Left lobe of liver (tissue), 2 donors: ENCODE measurements around the gene SMIM21. TPM values are rescaled to one million over a fixed set of nuclear protein-coding genes. Genes with fewer than 3 reads are reported as not detected.

Source experiments
- ATAC-seq: fragments of 200-7000 bp; cut with Tn5 transposase; one replicate; pipeline ENCODE4 v1.9.1; 2020; ENCODE audit warnings: mild to moderate bottlenecking, moderate library complexity
- DNase-seq: peaks from one replicate; pipeline ENCODE4 v3.0.0-alpha.2; 2020; ENCODE audit warnings: low spot score
- total RNA-seq: library from RNA; stranded (reverse); gene quantifications from one replicate; pipeline ENCODE4 v1.2.1, GENCODE V29; 2021
- donor health status: DM: no; HTN: no; CAD: no; lungs with moderate emphysema.
- donor health status: DM: no; HTN: yes; CAD: no.

The SMIM21 gene
- total RNA-seq, 1 donor from 2014 or later = not detected

GRCh38 chr18:75428490-75428889 lies 987 bp upstream of the SMIM21 start:
- DNase-seq = no peak
- ATAC-seq = no peak

- ATAC-seq (no peak), DNase-seq (no peak)
Measured at GRCh38 chr18:75422341-75422910, 5.1 kb downstream of the SMIM21 start.

GRCh38 chr18:75421656-75422055 lies 5.8 kb downstream of the SMIM21 start:
- ATAC-seq = no peak
- DNase-seq = no peak

GRCh38 chr18:75418293-75419005 lies 9.1 kb downstream of the SMIM21 start:
- ATAC-seq (no peak), DNase-seq (no peak)

DNA sequence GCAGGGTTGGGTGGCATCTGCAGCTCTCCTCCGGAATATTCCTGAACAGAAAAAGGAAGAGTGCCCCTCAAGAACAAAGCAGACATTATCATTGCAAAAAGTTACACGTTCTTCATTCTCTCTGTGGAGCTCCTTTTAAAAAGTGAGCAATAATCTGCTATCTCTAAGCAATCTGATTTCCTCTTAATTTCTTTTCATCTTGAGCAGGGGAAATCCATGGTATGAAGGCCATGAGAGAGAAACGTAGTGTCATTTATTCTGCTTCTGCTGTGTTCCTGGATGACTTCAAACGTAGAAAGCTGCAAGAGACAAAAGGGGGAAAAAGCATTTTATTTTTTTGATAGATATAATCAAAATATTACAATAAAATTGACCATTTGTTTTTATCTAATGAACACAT lies 16.9 kb downstream of the SMIM21 start:
- ATAC-seq = no peak
- DNase-seq = no peak

DNA sequence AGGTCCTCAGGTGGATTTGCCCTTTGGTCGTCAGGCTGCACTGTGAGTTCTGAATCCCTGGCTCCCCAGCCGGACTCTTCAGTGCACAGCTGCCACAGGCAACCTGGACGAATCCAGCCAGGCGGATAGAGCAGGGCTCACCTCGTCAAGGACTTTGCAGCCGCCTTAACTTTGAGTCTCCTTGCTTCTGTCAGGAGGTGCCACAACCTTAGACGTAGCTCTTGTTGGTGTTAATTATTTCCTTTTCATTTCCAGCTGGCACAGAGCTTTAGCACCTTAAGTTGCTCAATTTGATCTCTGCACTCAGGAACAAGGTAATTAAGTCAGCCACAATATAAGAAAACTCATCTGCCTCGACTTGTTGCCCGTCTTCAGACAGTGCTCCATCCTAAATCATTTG lies 17.7 kb downstream of the SMIM21 start:
- no peak for DNase-seq

DNA sequence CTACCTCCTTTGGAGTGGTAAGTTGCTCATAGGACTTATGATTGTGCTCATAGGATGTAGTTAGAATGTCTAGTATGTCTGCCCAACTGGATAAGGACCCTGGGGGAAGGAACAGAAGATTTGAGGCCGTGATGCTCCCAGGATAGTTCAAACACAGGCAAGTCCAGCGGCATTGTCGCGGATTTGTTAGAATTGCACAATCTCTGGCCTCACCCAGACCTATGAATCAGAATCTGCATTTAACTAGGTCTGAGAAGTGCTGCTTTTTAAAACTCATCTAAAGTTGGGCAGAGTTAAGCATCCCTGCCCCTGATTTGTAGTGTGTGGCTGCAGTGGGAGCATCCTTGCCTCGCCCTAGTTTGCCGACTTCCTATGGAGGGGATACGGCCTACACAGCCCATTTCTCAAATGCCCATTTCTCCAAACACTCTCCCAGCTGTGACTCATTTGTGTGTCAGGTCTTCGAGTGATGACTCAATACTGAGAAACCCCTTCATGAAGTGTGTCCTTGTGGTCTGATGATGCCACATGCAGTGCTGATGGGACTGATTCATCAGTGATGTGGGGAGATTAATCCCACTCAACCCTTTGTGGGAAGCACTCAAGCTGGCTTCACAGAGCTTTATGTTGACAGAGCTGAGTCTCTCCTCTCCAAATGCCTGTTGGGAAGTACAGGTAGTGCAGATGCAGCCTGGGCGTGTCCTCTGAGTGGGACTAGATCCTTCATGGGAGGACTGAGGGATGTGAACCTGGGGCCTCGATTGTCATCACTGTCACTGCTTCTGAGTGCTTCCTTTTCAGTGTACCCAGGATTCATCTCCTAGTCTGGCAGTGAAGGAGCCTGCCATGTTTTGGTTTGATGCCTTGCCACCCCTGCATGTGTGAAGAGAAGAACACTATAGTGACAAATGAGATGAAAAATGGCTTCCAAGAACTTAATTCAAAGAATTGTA lies 18.7 kb downstream of the SMIM21 start:
- ATAC-seq (no peak), DNase-seq (no peak)

More for the DNA sequence above, 17.7 kb downstream of the SMIM21 start:
- ATAC-seq = no peak

DNA sequence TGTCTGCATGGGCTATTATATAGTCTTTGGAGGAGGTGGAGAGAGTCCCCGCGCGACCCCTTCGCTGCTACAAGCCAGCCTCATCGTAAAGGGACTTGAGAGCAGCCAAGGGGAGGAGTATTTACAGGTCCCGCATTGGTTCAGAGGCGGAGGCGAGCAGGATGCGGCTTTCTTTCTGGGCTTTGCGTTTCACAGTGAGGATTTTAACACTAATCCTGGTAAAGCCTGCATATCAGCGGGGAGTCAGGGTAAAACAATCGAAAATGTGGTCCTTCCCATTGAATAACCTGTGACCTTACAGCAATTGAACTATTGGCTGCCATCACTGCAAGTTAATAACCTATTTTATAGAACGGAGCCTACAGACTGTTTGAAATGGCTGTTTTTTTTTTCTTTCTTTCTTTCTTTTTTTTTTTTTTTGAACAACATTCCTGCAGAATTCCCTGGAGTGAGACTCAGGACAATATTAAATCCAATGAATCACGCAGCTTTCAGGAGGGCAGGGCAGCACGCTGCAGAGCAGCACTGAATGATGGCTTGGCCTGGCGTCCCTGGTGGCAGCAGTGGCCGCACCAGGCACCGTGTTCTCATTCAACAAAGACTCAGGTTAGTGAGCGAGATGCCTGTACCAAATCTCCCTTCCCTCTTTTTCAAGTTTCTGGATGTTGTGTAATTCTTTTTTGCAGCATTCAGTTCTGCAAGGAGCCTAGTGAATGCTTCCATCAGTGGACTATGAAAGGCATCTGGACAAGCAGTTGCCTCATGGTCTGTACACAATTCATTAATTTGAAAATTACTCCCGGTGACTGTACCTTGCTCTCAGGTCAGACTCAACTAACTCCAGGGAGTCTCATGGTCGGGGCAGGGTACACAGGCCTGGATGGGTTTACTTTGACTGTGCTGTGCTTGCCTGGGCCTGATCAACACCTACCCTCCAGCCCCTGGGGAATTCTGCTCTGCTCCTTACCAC lies 19.8 kb downstream of the SMIM21 start:
- ATAC-seq = no peak
- DNase-seq = no peak

DNA sequence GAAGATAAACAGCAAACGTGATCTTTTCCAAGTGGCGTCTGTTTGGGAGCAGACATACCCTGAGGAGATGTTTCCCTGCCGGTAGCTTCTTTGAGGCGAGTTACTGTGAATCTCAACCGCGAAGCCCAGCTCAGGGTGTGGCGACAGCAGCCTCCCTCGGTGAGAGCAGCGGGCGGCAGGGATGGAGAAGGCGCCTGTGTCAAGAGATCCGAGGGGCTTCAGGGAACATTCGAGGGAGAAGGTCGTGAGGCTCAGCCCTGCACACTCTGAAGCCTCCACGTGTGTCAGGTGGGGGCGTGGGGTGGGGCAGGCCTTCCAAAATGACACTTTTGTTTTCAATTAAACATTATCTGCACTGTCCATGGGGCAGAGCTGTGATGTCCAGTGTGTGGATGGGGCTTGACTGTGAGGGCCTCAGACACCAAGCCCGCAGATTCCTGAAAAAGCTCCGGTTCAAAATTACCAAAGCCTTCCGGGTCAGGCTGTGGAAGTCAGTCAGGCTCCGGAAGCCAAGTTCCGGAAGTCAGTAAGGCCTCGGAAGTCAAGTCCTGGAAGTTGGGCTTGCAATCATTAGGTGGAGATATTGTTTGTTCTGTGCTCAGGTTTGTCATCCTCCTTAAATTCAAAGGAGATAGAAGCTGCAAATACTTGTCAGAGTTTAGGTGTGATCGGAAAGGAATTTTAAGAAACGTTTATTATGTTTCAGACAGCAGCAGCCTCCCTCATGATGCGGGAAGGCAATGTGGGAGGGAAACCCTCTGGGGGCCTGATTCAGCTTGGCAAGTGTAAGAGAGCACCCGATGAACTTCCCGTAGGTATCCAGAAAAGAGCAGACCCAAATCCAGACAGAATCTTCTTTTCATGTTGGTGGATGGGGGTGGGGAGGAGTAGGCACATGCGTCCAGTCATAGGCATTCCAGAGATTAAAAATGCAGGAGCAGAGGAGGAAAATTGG lies 20.7 kb downstream of the SMIM21 start:
- no peak for DNase-seq
- no peak for ATAC-seq

DNA sequence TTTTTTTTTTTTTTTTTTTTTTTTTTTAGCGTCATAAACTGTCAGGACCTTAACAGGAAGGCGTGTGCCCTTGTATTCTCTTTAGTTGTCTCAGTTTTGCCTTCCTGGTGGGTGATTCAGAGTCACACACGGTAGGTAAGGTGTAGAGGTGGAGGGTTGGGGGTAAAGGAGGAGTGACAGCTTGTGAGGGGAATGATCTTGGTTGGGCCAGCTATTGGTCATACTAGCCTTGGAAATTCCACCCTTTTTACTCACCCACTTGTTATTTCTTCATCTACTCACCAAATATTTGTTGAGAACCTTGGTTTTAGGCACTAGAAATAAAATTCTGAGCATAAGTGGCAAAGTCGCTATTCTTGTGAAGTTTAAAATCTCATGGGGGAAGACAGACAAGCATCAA lies 22.2 kb downstream of the SMIM21 start:
- no peak for DNase-seq
- ATAC-seq = no peak

GRCh38 chr18:75400366-75400765 lies 27.1 kb downstream of the SMIM21 start:
- no peak for ATAC-seq

GRCh38 chr18:75395137-75395536 lies 32.4 kb downstream of the SMIM21 start:
- DNase-seq (no peak), ATAC-seq (no peak)

More at GRCh38 chr18:75400366-75400765, 27.1 kb downstream of the SMIM21 start:
- no peak for DNase-seq

GRCh38 chr18:75393721-75394120 lies 33.8 kb downstream of the SMIM21 start:
- no peak for ATAC-seq
- no peak for DNase-seq

DNA sequence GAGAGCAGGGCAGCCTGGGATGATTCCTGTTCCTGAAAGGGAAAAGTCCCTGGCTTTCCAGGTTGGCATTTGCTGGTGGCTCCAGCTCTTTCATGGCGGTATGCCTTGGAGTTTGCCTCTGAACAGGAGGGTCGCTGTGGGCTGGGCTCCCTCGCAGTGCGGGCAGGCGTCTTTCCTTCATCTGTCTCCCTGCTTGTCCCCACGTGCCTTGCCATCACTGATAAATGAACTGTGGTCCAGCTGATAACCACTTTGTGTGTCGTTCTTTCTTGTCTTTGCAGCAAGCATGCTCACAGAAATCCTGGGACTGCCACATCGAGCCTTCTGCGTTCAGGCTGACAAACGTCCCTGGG lies 35.3 kb downstream of the SMIM21 start:
- ATAC-seq = no peak
- DNase-seq = no peak

- DNase-seq (no peak), ATAC-seq (peak; percentile 19)
Measured at GRCh38 chr18:75391279-75392225, 36.0 kb downstream of the SMIM21 start.

DNA sequence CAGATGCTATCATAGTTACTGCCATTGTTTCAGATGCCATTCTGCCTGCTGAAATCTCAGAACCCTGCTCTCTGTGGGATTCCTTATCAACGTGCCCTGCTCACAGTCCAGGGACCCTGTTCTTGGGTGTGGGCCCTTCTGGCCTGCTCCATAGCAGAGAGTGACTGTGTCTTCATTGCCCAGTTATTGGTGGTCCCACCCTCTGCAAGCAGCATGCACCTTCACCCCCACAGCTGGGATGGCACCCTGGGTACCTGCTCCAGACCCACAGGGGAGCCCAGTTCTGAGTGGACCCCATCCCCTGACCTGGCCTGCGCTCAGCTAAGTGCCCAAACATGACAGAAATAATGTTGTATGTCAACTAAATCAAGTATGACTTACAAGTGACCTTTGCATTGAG lies 36.6 kb downstream of the SMIM21 start:
- no peak for DNase-seq

DNA sequence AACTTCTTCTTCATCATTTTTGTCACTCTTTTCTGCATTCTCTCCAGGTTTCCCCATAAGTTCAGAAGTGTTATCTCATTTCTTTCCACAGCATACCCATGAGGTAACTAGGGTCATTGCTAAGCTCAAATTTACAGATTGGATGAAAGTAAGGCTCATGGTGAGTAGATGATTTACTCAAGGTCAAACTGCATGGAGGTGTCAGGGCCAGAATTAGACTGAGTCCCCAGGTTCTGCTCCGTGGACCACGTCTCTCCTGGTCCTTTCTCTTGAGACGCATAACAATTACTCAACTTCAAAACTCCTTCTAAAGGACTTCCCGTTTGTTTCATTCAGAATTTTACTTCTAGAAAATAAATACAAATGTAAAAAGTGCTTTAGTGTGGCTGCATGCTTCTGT lies 43.4 kb downstream of the SMIM21 start:
- no peak for DNase-seq

More for the DNA sequence above, 36.6 kb downstream of the SMIM21 start:
- no peak for ATAC-seq

More for the DNA sequence above, 43.4 kb downstream of the SMIM21 start:
- no peak for ATAC-seq
